ENCODE results near the gene RSPRY1.
"Not testable (repeated sequence)": the region's sequence is repeated elsewhere in the genome, so short reads cannot be mapped to it uniquely, and the experiment has no call there.

The RSPRY1 gene

DNA sequence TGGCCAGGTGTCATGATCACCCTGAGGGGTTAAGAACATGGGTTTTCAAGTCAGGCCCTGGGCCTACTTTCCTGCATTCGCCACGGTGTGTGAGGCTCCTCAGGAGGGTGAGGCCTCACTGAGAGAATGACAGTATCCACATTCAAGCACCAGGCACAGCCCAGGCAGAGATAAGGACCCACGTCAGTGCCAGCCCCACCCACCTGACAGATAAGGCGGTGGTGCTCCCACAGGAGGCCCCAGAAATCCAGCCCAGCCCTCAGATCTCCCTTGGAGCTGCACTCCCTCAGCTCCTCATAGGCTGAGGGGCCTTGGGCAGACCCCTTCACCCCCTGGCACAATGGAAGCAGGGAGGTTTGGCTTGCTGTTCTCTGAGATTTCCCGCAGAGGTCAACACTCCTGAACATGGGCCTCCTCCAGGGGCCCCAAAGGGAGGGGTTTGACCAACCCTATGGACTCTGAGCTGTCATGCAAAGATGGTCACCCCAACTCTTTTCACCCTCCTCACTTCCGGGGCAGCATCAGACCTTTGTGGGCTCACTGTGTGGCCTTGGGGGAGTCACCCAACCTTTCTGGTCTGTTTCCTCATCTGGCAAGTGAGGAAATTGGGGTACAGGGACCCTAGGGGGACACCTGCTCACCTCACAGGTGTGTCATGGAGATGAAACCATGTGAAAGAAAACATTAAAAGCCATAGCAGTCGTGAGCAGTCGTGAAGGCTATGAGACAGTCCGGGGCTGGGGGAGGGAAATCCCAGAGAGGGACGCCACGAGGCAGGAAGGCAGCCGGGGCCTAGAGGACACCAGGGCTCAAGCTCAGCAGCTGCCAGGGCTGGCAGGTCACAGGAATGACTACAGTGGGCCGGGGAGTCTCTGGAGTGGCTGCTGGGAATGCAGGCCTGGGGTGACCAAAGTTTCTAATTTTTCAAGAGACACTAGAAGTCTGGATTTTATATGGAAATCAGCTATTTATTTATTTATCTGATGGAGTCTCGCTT, 83.0 kb downstream of the RSPRY1 start:
- DNase-seq (ENCODE audit: low read depth in 4 of 4, low spot score in 1 of 4), result no peak

DNA sequence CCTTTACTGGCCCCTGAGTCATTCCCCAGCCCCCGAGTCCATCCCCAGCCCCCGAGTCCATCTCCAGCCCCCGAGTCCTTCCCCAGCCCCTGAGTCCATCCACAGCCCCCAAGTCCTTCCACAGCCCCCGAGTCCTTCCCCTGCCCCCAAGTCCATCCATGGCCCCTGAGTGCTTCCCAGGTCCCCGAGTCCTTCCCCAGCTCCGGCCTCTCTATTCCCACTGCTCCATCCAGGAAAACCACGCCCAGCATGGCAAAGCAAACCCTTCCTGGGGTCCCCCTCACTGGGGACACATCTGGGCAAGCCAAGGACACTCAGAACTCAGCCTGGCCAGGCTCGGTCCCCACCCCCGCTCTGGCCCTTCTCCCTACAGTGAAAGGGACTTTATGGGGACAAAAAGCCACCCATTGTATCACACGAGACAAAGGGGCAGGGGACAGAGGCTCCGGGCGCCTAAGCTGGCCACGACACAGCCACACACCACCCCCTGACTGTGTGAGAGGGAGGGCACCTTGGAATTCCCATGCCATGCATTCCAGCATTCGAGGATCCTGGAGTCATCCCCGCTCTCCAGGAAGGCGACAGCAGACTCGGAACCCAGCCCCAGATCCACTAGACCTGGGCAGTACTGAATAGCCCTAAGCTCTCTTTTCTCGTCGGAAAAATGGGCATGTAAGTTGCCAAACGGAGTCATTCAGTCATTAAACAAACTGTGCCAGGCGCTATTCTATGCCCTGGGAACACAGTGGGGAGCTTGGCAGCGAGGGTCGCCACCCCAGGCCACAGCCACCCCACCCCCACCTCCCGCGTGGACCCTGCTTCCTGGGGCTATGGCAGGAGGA, 84.3 kb downstream of the RSPRY1 start:
- no peak for DNase-seq (ENCODE audit: low read depth in 4 of 4, low spot score in 1 of 4)

DNA sequence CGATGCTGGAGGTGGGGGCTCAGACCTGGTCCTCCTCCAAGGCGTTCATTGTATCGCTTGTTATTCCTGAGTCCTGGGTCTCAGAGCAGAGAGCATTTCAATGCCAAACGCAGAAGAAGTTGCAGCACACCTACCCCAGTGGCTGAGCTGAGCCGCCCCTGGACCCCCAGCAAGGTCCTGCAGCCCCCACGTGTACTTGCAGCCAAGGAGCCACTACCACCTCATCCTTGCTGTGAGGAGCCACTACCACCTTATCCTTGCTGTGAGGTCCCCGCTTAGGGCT, 84.9 kb downstream of the RSPRY1 start:
- DNase-seq (ENCODE audit: low read depth in 4 of 4, low spot score in 1 of 4), result no peak

DNA sequence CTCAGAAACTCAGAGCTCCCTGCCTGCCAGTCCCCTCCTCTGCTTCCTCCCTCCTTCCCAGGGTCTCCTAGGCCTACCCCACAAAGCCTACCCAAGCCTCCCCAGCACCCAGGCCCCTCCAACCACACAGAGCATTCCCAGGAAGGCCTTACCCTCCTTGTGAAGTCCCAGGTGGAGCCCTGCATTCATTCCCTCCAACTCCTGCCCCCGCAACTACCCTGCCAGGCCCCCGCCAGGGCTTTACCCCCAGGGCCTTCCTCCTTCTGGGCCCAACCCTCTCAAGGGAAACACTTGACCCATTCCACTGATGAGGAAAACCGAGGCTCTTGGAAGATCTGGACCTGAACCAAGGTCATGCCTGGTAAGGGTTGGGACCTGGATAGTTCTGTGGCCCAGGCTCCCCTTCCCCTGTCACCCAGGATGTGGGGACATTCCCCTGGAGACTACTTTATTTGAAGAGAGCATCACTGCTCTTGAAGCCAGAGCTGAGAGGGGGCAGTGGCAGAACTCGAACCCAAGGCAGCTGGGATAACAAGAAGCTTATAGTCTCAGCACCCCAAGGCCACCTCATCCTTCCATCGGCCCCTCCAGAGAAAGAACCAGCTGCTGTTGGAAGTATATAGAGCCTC, 85.9 kb downstream of the RSPRY1 start:
- no peak for DNase-seq (ENCODE audit: low read depth in 4 of 4, low spot score in 1 of 4)

DNA sequence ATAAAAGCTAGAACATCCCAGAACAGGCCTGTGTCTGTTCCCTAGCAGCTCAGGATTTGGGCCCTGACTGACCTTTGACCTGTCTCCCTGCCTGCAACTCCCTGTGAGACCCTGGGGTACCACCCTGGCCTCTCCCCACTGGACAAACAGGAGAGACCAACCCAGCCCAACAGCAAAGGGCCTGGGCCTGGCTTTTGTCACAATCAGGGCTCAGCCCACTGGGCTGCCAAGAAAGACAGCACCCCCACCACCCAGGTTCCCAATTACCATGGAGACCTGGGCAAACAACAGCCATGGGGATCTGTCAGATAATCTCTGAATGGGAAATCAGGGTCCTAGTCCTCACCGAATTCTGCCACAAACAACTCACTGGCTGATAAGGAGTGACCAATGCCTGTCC, 87.2 kb downstream of the RSPRY1 start:
- no peak for DNase-seq (ENCODE audit: low read depth in 4 of 4, low spot score in 1 of 4)

DNA sequence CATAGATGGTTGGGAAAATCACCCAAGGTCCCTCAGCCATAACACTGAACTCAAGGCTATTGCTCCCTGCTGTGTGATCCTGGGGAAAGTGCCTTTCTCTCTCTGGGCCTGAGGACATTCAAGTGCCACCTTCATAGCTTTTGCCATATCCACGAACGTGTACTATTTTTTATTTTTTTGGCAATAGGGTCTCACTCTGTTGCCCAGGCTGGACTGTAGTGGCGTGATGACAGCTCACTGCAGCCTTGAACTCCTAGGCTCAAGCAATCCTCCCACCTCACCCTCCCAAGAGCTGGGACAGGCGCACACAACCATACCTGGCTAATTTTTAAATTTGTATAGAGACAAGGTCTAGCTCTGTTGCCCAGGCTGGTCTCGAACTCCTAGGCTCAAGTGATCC, 87.7 kb downstream of the RSPRY1 start:
- DNase-seq (ENCODE audit: low read depth in 4 of 4, low spot score in 1 of 4), result no peak

DNA sequence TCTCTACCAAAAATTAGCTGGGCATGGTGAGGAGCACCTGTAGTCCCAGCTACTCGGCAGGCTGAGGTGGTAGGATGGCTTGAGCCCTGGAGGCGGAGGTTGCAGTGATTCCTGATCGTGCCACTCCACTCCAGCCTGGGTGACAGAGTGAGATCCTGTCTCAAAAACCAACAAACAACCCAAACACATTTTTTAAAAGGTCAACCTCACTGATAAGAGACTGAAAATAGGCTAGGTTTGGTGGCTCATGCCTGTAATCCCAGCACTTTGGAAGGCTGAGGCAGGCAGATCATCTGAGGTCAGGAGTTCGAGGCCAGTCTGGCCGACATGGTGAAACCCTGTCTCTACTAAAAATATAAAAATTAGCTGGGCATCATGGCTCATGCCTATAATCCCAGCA, 89.8 kb downstream of the RSPRY1 start:
- DNase-seq (ENCODE audit: low read depth in 4 of 4, low spot score in 1 of 4), result not testable (repeated sequence)

DNA sequence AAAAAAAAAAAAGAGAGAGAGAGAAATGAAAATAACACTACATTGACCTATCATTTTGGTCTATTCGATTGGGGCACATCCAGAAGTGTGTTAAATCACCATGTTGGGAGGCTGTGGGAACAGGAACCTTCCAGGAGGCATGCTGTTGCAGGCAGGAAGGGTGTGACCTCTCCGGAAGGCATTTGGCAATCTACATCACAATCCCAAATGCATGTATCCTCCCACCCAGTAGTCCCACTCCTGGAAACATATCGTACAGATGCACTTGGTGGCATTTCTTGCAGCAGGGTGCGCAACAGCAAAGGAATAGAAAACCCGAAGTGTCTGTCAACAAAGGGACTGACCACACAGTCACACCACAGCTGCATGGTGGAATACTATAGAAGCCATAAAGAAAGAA, 90.5 kb downstream of the RSPRY1 start:
- DNase-seq (ENCODE audit: low read depth in 4 of 4, low spot score in 1 of 4), result no peak

DNA sequence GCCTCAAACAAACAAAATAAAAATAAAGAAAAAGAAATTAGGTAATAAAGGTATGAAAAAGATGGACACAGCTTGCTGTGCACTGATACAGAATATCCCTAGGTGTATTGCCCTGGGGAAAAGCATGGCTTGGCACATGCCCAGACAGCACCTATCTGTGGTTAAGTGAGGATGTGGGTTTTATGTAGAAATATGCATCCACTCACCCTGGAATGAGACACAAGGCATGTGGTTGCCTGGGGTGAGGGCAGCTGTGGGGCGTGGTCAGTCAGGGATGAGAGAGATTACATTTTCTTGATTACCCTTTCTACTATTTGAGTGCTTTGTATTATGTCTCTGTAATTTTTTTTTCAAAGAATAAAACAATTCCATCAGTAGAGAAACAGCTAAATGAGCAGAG, 91.5 kb downstream of the RSPRY1 start:
- peak in 1 of 4 experiments; percentile 28 for DNase-seq (ENCODE audit: low read depth in 4 of 4, low spot score in 1 of 4)

DNA sequence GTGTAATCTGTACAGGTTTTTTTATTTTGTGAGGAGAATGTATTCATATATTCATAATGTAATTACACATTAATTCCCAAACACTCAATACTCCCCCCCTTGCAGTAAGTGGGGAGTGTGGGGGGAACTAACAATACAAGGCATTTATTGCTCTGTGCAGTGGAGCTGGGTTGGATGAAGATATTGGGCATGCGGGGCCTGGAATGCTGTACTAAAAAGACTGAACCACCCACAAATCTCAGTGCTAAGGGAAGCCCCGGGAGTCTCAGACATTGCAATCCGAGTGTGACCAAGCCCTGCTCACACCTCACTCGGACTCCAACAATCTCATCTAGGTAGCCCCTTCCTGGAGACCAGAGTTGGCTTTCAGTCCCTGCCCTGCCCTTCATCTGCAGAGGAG, 92.4 kb downstream of the RSPRY1 start:
- no peak for DNase-seq (ENCODE audit: low read depth in 4 of 4, low spot score in 1 of 4)

DNA sequence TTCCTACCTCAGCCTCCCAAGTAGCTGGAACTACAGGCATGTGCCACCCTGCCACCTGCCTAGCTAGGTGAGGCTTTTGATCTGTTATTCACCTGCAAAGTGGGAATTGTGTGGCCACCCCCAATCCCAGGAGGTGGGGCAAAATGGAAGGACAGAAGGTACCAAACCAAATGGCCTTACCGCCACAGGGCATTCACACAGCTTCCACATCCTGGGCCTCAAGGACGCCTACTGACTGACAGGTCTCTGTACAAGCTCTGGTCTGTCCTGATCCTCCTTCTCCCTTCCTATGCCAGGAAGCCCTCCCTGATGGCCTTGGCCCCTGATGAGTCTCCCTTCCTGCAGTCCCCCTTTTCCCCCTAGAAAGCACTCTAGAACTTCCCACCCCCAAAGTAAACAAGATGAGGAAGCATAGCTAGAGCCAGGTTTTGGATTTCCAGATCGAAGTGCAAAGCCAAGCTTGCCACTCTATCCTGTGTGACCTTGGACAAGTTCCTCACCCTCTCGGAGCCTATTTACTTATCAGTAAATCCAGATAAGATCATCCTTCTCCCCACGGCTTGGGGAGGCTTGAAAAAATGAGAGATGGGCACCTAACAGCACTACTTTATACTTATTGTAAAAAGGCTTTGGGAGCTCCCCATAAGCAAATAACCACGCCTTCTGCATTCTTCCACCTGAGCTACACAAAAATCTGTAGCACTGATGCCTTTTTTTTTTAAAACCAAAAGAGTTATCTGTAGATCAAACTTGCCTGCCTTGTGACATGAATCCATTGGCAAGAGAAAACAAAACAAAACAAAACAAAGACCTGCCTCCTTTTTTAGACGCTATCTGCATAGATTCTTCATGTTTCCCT, 93.9 kb downstream of the RSPRY1 start:
- no peak for DNase-seq (ENCODE audit: low read depth in 4 of 4, low spot score in 1 of 4)

DNA sequence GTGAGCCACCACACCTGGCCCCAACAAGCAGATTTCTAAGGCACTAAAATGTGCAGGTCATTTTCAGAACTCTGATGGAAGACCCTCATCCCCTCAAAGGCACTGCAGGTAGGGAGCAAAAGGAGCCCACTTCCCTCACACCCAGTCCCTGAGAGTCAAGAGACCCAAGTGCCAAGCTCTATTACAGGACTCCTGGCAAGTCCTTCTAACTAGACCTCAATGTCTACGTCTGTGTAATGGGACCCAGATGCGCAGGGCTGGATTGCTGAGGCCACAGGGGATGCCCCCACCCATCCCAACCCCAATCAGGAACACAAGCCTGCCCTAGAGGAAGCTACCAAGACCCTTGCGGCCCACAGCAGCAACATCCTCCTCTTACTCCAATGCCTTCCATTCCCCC, 95.7 kb downstream of the RSPRY1 start:
- no peak for DNase-seq (ENCODE audit: low read depth in 4 of 4, low spot score in 1 of 4)

DNA sequence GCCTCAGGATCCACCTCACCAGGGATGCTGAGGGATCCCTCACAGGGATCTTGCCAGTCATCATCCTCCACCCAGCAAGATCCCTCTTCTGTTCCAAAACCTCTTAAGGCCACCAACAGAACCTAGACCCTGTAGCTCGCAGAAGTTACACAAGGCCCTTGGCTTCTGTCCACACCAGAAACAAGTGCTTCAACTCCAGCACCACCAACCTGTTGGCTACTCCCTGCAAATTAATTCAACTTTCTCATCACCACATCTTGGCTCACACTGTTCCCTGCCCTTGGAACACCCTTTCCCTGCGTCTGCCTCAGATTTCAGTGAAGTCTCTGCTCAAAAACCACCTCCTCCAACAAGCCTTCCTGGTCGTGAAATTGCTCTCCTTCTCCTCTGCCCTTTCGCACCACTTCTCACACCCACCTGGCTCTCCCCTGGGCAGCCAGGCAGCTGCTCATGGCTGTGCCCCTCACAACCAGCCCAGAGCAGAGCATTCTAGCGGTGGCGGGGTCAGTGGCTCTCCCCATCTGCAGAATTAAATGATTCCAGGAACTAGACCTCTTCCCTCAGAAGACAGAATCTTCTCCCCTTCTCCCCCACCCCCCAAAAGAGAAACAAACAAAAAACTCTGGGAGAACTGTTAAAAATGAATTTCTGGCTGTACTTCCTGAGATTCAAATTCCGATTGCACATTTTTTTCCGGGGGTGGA, 96.5 kb downstream of the RSPRY1 start:
- no peak for DNase-seq (ENCODE audit: low read depth in 4 of 4, low spot score in 1 of 4)

DNA sequence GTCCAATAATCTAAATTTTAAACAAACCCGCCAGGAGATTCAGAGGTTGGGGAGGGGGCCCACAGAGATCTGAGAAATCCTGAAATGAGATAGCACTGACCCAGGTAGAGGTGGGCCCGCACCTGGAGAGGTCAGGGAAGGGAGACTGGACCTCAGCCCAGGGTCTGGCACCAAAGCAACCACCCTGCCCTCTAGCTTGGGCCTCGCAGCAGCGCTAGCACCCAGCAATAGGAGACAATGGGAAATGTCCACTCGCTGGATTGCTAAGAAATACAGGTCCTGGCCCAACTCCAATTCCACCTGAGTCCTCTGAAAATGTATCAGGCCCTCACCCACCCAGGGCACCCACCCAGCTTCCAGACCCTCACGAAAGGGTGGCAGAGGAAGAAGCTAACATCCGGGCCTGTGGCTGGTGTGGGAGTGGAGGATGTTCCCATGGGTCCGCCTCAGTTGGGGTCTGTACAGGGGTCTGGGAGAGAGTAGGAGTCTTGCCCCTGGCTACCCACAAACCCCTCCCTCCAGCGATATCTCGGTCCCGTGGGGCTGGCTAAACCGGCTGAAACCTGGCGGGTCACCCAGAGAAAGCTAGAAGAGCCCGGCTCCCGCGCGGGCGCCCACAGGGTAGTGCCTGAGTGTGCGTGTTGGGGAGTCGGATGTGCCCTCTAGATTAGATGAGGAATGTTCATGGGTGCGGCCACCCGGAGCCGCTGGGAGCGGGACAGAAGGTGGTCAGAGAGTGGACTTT, 97.3 kb downstream of the RSPRY1 start:
- no peak for DNase-seq (ENCODE audit: low read depth in 4 of 4, low spot score in 1 of 4)

DNA sequence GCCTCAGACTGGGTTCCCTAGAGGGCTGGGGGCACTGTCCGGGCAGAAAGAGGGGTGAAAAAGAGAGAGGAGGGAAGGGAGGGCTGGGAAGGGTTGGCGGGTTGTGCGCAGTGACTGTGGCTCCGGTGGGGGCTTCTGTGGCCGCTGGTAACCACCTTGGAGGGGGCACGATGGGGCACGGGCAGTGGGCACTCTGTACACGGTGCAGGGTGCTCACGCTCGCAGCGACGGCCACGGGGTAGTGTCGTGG, 97.8 kb downstream of the RSPRY1 start:
- DNase-seq (ENCODE audit: low read depth in 4 of 4, low spot score in 1 of 4), result no peak

DNA sequence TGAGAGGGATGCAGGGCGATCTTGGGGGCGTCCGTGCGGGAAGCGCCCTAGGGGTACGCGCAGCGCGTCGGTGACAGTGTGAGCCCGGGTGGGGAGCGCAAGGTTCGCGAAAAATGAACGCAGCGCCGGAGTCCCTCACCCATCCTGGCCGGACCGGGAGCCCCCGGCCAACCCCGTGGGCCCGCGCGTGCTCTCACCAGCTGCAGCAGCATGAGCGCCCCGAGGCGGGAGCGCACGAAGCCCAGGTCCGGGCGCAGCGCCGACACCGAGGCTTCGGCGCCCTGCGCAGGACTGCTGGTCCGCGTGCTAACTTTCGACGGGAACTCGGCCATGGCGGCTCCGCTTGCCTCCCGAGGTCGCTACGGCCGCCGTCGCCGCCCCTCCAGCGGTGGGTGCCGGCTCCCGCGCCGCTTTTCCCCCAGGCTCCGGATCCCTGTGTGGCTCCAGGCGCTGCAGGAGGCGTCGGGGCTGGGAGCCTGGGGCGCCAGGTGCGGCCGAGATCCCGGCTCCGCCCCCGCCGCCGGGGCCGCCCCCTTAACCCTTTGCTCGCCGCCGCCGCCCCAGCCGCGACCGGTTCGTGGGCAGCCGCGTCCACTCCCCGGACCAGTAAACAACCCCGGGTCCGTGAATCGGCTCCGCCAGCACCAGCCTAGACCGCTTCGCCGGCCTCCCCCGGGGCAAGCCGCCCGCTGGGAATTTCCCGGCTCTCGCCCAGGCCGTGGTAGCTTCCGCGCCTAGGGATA, 98.3 kb downstream of the RSPRY1 start, which contains the start of gene PLLP:
PLLP (minus strand) TSS at position 464 of the 743 bp plus-strand sequence; CDS start at position 332, 132 bp downstream.
- DNase-seq (ENCODE audit: low read depth in 4 of 4, low spot score in 1 of 4), result peak in 1 of 4 experiments; percentile 28

DNA sequence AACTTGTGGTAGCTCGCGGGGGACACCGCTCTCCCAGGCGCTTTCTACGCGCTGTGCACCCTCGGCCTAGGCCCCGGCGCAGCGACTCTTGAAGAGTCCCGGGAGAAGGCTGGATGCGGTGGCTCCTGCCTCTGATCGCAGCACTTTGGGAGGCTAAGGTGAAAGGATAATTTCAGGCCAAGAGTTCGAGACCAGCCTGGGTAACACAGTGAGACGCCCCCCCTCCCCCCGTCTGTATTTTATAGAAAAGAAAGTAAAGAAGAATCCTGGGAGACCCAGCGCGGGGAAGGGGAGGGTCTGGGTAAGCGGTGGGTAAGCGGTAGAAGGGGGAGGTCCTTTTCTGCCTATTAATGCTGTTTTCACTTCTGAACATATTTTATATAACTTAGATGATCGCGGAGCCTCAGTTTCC, 98.8 kb downstream of the RSPRY1 start:
- no peak for DNase-seq (ENCODE audit: low read depth in 4 of 4, low spot score in 1 of 4)

DNA sequence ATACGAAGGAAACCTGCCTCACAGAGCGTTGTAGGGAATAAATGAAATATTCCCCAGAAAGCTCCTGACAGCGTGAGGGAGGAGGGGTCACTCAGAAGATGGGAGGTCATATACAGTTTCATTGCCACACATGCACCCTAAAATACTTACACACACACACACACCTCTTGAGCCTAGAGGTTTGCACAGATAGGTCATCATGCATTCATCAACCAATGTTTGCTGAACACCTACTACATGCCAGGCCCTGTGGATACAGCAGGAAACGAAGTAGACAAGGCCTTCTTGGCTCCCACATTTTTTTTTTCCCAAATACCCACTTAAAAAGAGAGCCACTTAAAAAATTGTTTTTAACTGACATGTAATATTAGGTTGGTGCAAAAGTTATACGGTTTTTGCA, 99.2 kb downstream of the RSPRY1 start:
- DNase-seq (ENCODE audit: low read depth in 4 of 4, low spot score in 1 of 4), result no peak

Measured in stimulated activated CD4-positive, alpha-beta T cell treated with anti-CD3 and anti-CD28 coated beads, Interleukin-1b, Interleukin-23, amount 100 ng/mL, for 24 hours (primary cell).